ENCODE results near the gene SERPINA12. TPM values are rescaled to one million over a fixed set of nuclear protein-coding genes. Genes with fewer than 3 reads are reported as not detected.

Gene SERPINA12
- total and polyA plus RNA-seq, 2 of the 13 experiments (the other 11 are each of a cell fraction or from before 2014, with no cell fraction given), result 0.08 TPM; not detected in 1

GRCh38 chr14:94501588-94502516, 7.4 kb downstream of the SERPINA12 start (continued):
- TF ChIP-seq ZNF766 (CRISPR knock-in tag; IDR thresholded peaks at IDR 0.05; ENCODE audit: borderline replicate concordance) (no peak), HNF1B (CRISPR knock-in tag; IDR thresholded peaks at IDR 0.05) (no peak), TAF15 (IDR thresholded peaks at IDR 0.05; ENCODE audit: low read depth, low read length, poor library complexity, severe bottlenecking) (no peak), ZFY (CRISPR knock-in tag; IDR thresholded peaks at IDR 0.05) (no peak), TBL1XR1 (IDR thresholded peaks at IDR 0.05; ENCODE audit: borderline replicate concordance, low read length, partially characterized antibody) (peak; percentile 75), CENPT (CRISPR knock-in tag; IDR thresholded peaks at IDR 0.05; ENCODE audit: low read depth) (no peak), TIGD3 (CRISPR knock-in tag; IDR thresholded peaks at IDR 0.05; ENCODE audit: borderline replicate concordance) (no peak), USF2 (IDR thresholded peaks at IDR 0.05; ENCODE audit: low read depth, low read length) (no peak), USF2 (CRISPR knock-in tag; IDR thresholded peaks at IDR 0.05; ENCODE audit: borderline replicate concordance) (no peak), ZNF615 (CRISPR knock-in tag; IDR thresholded peaks at IDR 0.05; ENCODE audit: borderline replicate concordance) (no peak), PHF20 (CRISPR knock-in tag; IDR thresholded peaks at IDR 0.05) (no peak), HNRNPLL (IDR thresholded peaks at IDR 0.05; ENCODE audit: low read depth, low read length, poor library complexity, severe bottlenecking) (no peak), ETS1 (CRISPR knock-in tag; IDR thresholded peaks at IDR 0.05) (no peak), NCOR1 (IDR thresholded peaks at IDR 0.05; ENCODE audit: borderline replicate concordance, low read length) (0 out of 2 replicates have a peak, but pooled peaks have one; percentile 17), PRDM10 (CRISPR knock-in tag; IDR thresholded peaks at IDR 0.05; ENCODE audit: low read depth) (no peak)

Measured in HepG2 (cell line).